Measurements from ENCODE around the gene ZNF670.

Gene ZNF670

GRCh38 chr1:247110627-247111258 lies 32.1 kb upstream of the ZNF670 start:
- no peak for TF ChIP-seq CTCF (IDR thresholded peaks at IDR 0.05)
- no peak for TF ChIP-seq ZFX (IDR thresholded peaks at IDR 0.05; ENCODE audit: borderline replicate concordance)
- peak overlapping the region; percentile 54 for H3K27ac ChIP-seq

- TF ChIP-seq ZFX (IDR thresholded peaks at IDR 0.05; ENCODE audit: borderline replicate concordance) (no peak), CTCF (IDR thresholded peaks at IDR 0.05) (no peak)
- no peak overlapping the region for H3K27ac ChIP-seq
These were observed 29.1 kb upstream of the ZNF670 start for GRCh38 chr1:247107694-247108093.

GRCh38 chr1:247105966-247106365 lies 27.4 kb upstream of the ZNF670 start:
- TF ChIP-seq ZFX (IDR thresholded peaks at IDR 0.05; ENCODE audit: borderline replicate concordance), result no peak
- TF ChIP-seq CTCF (IDR thresholded peaks at IDR 0.05), result no peak
- H3K27ac ChIP-seq, result no peak overlapping the region

GRCh38 chr1:247104965-247105364 lies 26.4 kb upstream of the ZNF670 start:
- H3K27ac ChIP-seq, result peak overlapping the region; percentile 93
- TF ChIP-seq CTCF (IDR thresholded peaks at IDR 0.05) (no peak), ZFX (IDR thresholded peaks at IDR 0.05; ENCODE audit: borderline replicate concordance) (no peak)

- H3K27ac ChIP-seq, result peak within 1 kb of the TSS; percentile 93
- TF ChIP-seq ZFX (IDR thresholded peaks at IDR 0.05; ENCODE audit: borderline replicate concordance) (no peak), CTCF (IDR thresholded peaks at IDR 0.05) (no peak)
These were observed 25.4 kb upstream of the ZNF670 start, which contains the start of gene ZNF669 for GRCh38 chr1:247103859-247104591. Gene ZNF669 (minus strand): TSS chr1:247104356. CDS start chr1:247104199, 157 bp downstream.

- no peak overlapping the region for H3K27ac ChIP-seq
- TF ChIP-seq CTCF (IDR thresholded peaks at IDR 0.05), result no peak
- no peak for TF ChIP-seq ZFX (IDR thresholded peaks at IDR 0.05; ENCODE audit: borderline replicate concordance)
These were observed 23.8 kb upstream of the ZNF670 start for GRCh38 chr1:247102381-247102780.

- no peak overlapping the region for H3K27ac ChIP-seq
- TF ChIP-seq ZFX (IDR thresholded peaks at IDR 0.05; ENCODE audit: borderline replicate concordance) (no peak), CTCF (IDR thresholded peaks at IDR 0.05) (no peak)
These were observed 22.2 kb upstream of the ZNF670 start for GRCh38 chr1:247100676-247101279.
